ENCODE data around the gene XAB2.

XAB2 gene

GRCh38 chr19:7629347-7630054 lies at the start of gene XAB2, which contains the start of gene PET100:
XAB2 (minus strand) TSS chr19:7629545; CDS start chr19:7629527, 18 bp downstream.
PET100 (plus strand) TSS chr19:7629793; CDS start chr19:7629834, 41 bp downstream.
- DNase-seq, result peak; percentile 97 to 99

DNA sequence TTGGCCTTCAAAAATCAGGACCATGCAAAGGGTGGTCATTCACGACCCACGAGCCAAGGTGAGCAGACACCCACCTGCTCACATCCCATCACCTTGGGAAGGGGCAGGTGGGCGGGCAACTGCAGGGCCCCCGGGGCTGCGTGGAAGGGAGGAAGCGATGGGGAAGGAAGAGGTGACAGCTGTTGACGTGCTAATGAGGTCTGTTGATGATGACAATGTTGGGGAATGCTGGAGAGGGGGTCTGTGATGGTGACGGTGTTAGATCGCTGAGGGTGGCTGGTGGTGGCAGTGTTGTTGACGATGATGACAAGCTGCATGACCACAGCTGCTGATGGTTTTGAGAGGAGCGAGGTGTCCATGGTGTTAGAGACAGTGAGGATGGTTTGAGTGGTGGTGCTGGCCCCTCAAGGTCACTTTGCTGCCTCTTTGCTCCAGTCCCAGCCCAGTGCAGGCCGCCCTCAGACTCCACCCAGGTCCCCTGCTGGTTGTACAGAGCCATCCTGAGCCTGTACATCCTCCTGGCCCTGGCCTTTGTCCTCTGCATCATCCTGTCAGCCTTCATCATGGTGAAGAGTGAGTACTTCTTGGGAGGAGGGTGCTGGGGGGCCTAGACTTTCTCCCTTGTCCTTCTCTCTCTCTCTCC lies 48.4 kb upstream of the XAB2 start:
- no peak for DNase-seq

GRCh38 chr19:7676854-7677253 lies 47.5 kb upstream of the XAB2 start, which contains the start of gene MCEMP1:
MCEMP1 (plus strand) TSS chr19:7677090; CDS start chr19:7677121, 31 bp downstream.
- DNase-seq, result no peak

- DNase-seq, result no peak
Measured at GRCh38 chr19:7676376-7676775, 47.0 kb upstream of the XAB2 start.

DNA sequence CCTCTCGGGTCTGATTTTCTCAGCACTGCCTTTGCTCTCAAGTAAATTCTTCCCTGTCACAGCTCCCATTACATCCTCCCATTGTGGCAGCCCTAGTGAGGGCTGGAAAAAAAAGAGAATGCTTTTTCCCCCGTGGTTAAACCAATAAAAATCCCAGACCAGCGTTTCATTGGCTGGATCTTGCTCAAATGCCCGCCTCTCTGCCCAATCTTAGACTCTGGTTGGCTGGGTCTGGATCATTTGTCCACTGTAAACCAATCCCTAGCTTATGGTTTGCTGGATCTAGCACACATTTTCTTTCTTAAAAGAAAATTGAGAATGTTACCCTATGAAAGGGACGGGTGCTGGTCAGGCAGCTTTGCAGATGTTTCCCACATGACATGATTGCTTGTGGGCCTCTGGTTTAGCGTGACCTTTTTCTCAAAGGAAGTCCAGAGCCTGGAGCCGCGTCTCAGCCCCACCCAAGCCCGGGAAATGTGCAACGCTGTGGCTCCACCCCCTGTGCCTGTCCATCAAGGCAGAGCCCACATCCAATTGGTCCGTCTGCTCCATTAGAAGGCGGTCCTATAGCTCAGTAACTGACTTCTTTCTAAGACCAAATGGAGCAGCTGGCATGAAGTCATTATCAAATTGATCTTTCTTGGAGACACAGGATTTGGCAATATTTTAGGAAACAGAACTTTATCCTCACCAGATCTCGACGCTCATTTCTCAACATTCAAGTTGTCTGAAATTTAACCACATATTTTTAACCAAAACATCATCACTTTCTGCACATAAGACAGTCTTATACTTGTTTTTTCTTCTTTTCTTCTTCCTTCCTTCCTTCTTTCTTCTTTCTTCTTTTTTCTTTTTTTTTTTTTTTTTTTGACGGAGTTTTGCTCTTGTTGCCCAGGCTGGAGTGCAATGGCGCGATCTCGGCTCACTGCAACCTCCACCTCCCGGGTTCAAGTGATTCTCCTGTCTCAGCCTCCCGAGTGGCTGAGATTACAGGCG lies 45.0 kb upstream of the XAB2 start:
- DNase-seq, result peak; percentile 63 to 85

- DNase-seq, result no peak
Measured at GRCh38 chr19:7672522-7672921, 43.2 kb upstream of the XAB2 start.

DNA sequence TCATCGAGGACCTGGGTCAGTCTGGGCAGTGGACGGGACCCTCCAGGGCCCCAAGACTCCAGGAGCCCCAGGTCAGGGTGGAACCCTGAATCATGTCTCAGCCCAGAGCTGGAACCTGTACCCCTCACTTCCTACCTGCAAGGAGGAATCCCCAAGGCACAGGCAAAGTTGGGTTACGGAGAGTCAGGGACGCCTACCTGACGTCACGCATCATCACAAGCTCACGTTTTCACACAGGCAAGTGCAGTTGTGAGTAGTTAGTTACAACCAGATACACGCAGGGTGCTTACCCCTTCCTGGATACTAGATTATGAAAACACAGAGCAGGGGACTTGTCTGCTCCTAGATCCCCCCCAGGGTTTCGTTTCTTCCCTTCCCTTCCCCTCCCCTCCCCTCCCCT lies 41.4 kb upstream of the XAB2 start:
- DNase-seq, result no peak

GRCh38 chr19:7670150-7670783 lies 40.9 kb upstream of the XAB2 start:
- peak in 1 of 2 experiments; percentile 44 for DNase-seq

DNA sequence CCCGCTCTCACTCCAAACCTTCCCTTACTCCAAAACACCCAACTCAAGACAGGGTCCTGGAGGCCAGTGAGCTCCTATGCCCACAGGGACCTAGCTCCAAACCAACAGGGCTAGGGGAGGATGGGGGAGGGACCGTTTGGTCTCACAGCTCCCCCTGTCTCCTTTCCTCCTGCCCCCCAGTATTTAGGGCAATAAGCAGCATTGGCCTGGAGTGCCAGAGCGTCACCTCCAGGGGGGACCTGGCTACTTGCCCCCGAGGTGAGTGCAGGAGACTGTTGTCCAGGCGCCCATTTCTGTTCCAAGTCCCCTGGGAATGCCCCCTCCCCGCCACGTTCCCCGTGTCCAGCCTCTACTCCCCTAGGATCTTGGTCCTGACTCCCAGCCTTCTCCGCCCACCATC lies 40.3 kb upstream of the XAB2 start:
- DNase-seq, result no peak

- no peak for DNase-seq
Measured at GRCh38 chr19:7668842-7669241, 39.5 kb upstream of the XAB2 start, which contains the start of gene RETN. RETN (plus strand) TSS chr19:7669049; CDS start chr19:7669327, 278 bp downstream.

DNA sequence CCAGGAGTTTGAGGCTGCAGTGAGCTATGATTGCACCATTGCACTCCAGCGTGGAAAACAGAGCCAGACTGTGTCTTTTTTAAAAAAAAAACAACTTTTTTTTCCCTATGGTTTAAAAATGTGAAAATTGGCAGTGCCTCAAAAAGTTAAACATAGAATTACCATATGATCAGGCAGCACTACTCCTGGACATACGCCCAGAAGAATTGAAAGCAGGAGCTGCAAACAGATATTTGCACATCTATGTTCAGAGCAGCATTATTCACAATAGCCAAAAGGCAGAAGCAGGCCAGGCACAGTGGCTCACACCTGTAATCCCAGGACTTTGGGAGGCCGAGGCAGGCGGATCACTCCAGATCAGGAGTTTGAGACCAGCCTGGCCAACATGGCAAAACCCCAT lies 35.7 kb upstream of the XAB2 start:
- no peak for DNase-seq

DNA sequence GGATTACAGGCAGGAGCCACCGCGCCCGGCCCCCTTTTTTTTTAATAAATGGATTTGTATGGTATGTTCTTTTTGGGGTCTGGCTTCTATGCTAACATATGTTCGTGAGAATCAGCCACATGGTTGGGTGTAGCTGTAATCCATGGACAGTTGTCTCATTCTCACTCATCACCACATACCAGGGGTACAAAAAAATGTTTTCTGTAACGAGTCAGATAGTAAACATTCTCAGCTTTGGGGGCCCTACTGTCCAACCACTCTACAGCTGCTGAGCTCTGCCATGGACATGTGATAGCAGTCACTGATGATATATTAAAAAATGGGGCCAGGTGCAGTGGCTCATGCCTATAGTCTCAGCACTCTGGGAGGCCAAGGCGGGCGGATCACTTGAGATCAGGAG lies 34.4 kb upstream of the XAB2 start:
- DNase-seq, result no peak

DNA sequence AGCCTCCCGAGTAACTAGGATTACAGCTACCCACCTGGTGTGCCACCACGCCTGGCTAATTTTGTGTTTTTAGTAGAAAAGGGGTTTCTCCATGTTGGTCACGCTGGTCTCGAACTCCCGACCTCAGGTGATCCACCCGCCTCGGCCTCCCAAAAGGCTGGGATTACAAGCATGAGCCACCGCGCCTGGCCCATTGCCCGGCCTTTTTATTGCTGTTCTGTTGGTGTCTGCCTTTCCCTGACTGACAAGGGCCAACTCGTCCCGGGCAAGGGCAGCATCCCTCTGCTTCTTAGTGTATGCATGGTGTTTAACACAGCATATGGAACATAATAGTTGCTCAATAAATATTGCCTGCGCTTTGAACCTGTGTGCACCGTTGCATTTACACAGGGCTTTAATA lies 33.3 kb upstream of the XAB2 start:
- DNase-seq, result no peak

GRCh38 chr19:7661744-7662538 lies 32.6 kb upstream of the XAB2 start:
- no peak for DNase-seq

- peak; percentile 66 to 84 for DNase-seq
Measured at GRCh38 chr19:7658219-7658686, 28.9 kb upstream of the XAB2 start.

GRCh38 chr19:7657131-7657751 lies 27.9 kb upstream of the XAB2 start:
- DNase-seq, result no peak

DNA sequence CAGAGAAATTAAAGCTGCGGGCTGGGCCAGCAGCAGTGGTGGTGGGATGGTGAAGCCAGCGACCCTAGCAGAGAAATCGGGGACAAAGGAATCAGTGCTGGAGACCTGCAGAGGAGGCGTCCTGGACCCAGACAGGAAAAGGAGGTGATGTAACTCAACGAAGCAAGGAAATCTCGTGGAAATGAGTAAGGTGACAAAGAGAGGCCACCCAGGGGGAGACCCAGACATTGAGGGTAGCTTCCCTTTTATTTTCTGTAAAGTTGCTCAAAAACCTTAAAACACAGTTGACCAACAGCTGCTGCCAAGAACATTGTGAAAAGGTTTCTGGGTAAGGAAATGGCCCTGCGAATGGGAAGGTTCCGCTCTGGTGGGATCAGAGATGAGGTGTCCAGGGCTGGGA lies 26.2 kb upstream of the XAB2 start:
- DNase-seq, result no peak

- DNase-seq, result no peak
Measured at GRCh38 chr19:7654401-7654800, 25.1 kb upstream of the XAB2 start.

- DNase-seq, result peak; percentile 66 to 82
Measured at GRCh38 chr19:7652061-7652641, 22.8 kb upstream of the XAB2 start.

DNA sequence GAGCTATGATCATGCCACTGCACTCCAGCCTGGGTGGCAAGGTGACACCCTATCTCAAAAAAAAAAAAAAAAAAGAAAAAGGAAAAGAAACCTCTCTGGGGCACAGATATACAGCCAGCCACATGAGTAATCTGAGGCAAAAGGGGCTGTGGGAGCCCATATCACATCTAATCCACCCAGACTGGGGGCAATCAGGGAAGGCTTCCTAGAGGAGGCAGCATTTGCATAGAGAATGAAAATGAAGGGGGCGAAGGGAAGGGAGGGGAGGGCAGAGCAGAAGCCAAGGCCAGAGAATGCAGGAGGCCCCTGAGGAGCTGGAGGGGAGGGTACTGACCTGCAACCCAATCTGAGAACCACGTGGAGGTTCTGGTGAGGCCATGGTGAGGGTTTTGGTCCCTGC lies 20.8 kb upstream of the XAB2 start:
- DNase-seq, result no peak
